RWPE1 (cell line): ENCODE measurements around the gene RBMS3.

Experiments
- CTCF ChIA-PET: fragments of 350-600 bp; sonication (Branson Sonifier 250); formaldehyde crosslinking; extraction: SDS; loops from one replicate; lab custom pipeline; 2021; lab: Yijun Ruan, JAX
- POLR2A ChIA-PET: fragments of 400-600 bp; formaldehyde crosslinking; extraction: SDS; loops from one replicate; lab custom pipeline; 2020; ENCODE audit warnings: antibody characterized with exemption; ENCODE audit not compliant: low non-redundant PET; lab: Yijun Ruan, JAX
- DNase-seq: peaks from one replicate; pipeline ENCODE4 v3.0.0; 2012; ENCODE audit warnings: low spot score
- H3K27ac ChIP-seq: fragments of 450-650 bp; 2 replicates; pipeline ENCODE4 v1.5.1; 2017
- TF ChIP-seq, protein P1 (sequence below): fragments of 450-650 bp; conservative IDR thresholded peaks from 2 replicates; pipeline ENCODE4 v1.5.1; 2017; ENCODE audit warnings: low read depth, mild to moderate bottlenecking

RBMS3 gene

DNA sequence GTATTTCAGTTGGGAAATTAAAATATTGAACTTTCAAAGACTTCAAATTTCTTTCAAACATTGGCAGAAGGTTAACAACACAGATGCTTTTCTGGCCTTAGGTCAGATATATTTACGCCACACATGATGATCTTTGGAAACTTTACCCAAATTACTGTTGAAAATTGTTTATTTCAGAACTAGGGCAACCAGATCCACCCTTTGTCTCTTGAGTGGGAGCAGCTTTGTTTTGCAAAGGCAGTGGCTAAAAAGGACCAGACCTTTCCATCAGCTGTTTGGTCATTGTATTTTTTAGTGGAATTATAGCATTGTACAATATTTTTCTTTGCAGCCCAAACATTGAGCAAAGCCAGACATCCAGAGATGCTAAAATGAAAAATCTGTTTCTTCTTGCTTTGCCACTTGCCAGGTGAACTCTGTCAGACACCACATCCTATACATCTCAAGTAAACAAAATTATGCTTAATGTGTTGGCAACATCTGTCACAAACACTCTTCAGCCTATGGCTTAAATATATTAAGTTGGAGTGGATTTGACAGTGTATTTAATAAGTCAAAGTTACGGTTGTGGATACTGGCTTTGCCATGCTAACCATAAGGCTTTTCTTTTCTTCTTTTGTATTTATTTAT, 651.9 kb downstream of the RBMS3 start:
- CTCF ChIA-PET: no interaction called here
- TF ChIP-seq, protein P1, sequence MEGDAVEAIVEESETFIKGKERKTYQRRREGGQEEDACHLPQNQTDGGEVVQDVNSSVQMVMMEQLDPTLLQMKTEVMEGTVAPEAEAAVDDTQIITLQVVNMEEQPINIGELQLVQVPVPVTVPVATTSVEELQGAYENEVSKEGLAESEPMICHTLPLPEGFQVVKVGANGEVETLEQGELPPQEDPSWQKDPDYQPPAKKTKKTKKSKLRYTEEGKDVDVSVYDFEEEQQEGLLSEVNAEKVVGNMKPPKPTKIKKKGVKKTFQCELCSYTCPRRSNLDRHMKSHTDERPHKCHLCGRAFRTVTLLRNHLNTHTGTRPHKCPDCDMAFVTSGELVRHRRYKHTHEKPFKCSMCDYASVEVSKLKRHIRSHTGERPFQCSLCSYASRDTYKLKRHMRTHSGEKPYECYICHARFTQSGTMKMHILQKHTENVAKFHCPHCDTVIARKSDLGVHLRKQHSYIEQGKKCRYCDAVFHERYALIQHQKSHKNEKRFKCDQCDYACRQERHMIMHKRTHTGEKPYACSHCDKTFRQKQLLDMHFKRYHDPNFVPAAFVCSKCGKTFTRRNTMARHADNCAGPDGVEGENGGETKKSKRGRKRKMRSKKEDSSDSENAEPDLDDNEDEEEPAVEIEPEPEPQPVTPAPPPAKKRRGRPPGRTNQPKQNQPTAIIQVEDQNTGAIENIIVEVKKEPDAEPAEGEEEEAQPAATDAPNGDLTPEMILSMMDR: no peak
- no peak overlapping the region for H3K27ac ChIP-seq
- no peak for DNase-seq
- POLR2A ChIA-PET: no interaction called here

DNA sequence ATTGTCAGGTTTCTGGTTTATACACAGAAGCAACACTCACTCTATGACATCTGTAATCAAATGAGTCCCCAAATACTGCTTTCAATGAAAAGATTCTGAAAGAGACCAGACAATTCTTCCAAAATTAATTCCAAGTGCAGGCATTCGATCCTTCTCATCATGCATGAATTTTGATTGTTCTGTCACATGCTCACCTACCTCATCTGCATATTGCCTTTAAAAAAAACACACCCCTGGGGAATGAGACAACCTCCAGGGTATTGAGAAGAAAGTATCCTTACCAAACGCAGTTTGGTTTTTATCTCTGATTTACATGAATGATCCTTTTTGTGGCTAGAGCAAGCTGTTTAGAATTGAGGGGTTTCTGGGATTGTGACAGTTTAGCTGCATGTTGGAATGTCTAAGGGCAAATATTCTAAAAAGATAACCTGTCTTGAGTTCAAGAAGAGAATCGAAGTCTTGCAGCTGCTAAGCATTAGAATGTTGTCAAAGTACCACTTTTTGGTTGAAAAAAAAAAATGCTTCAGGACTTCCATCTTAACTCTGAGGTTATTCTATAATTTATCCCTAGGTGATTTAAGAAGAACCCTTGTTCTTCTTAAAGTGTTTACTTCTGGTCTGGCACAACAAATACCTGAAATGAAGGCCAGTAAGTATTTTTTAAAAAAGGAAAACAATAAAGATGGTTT, 653.1 kb downstream of the RBMS3 start:
- CTCF ChIA-PET: no interaction called here
- TF ChIP-seq, protein P1: no peak
- no peak for DNase-seq
- POLR2A ChIA-PET: no interaction called here
- H3K27ac ChIP-seq: no peak overlapping the region

DNA sequence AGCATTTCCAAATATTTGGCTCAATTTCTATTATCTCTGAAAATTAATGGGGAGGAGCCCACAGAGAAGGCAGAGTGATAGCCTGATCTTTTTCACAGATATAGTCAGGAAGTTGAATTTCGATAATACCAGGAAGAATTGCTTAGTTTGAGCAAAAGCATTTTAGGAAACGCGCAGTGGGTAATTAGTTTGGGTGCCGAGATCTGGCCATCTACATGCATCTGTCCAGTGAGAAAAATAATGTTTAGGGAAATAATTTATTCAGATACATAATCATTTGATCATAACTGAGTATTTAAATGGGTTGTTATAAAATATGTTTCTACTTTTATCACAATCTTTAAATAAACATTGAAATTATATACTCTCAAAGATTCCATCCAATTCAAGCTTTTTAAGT, 653.9 kb downstream of the RBMS3 start:
- H3K27ac ChIP-seq: no peak overlapping the region
- CTCF ChIA-PET: no interaction called here
- TF ChIP-seq, protein P1: no peak
- DNase-seq: no peak
- POLR2A ChIA-PET: no interaction called here

DNA sequence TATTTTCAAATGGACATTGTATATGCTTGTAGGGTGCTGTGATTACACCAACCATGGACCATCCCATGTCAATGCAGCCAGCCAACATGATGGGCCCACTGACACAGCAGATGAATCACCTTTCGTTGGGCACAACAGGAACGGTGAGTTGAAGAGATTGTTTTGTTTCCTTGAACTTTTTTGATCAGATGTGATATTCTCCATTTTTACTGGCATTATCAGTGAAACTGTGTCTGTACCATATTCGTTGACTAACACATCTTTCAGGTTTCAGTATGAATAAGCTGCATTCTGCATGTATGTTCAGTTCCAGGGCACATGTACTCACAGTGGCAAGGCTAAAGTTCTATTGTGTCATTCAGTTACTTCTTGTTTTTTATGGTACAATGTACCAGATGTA, 655.2 kb downstream of the RBMS3 start:
- ChIA-PET CTCF (no interaction called here), POLR2A (no interaction called here)
- DNase-seq: no peak
- no peak overlapping the region for H3K27ac ChIP-seq
- TF ChIP-seq, protein P1: no peak

DNA sequence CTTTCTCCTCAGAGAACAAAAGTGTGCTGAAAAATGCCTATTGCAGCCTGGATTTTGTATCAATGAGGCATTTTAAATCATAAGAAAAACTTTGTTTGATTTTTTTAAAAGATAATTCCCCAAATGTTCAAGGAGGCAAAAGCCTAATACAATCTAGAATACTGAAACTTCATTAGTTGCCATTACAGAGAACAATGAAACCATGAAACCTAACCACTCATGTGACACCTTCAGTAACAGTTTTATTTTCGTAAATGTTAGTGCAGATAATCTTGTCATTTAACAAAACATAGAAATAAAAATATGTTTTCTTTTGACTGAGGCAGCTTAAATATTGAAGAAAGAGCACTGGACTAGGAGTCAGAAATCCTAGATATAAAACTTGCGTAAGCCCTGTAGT, 655.9 kb downstream of the RBMS3 start:
- TF ChIP-seq, protein P1: no peak
- ChIA-PET POLR2A (no interaction called here), CTCF (no interaction called here)
- DNase-seq: no peak
- no peak overlapping the region for H3K27ac ChIP-seq

DNA sequence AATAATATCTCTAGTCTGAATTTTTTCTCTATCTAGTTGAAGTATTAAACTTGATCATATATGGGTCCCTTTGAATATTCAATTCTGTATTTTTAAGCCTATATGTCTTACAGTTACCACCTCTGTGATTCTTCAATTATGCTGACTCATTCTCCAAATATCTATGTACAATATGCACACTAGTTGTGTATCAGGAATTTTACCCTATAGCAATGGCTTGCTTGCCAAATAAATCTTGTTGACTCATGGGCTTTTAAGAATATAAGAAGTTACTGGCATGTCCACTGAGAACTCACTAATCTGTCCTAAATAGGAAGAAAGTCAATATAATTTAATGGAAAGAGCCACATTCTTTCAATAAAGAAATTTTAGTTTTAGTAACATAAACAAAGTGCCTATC, 656.3 kb downstream of the RBMS3 start:
- POLR2A ChIA-PET: no interaction called here
- DNase-seq: peak; percentile 36
- TF ChIP-seq, protein P1: no peak
- no peak overlapping the region for H3K27ac ChIP-seq
- CTCF ChIA-PET: no interaction called here
